Measurements from ENCODE around the gene CCDC146.

CCDC146 gene

GRCh38 chr7:77276120-77276519, 153.7 kb downstream of the CCDC146 start:
- peak; percentile 36 for DNase-seq (ENCODE audit: low read depth)
- no peak overlapping the region for H3K4me3 ChIP-seq (ENCODE audit: low read depth, low read length)
- TF ChIP-seq CTCF (conservative IDR thresholded peaks at IDR 0.05; ENCODE audit: low read depth, low read length): no peak

- no peak overlapping the region for H3K4me3 ChIP-seq (ENCODE audit: low read depth, low read length)
- no peak for TF ChIP-seq CTCF (conservative IDR thresholded peaks at IDR 0.05; ENCODE audit: low read depth, low read length)
- no peak for DNase-seq (ENCODE audit: low read depth)
Measured at GRCh38 chr7:77281780-77282478, 159.5 kb downstream of the CCDC146 start.

DNA sequence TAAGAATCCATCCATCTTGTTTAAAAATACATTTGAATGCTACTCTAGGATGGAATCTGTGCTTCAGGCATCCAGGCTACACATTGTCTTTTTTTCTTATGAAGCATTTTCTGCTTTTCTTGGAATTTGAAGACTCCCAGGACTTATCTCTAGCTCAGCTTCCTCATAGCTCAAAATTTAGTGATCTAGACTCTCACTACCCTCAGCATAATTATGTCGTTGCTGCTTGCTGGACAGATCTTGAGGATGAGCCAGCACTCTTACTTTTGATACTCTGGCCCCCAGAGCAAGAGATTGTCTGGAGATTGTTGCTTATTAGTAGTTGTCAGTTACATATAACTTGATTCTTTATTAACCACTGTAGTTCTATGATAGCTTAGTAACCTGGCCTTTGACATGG, 160.5 kb downstream of the CCDC146 start:
- no peak overlapping the region for H3K4me3 ChIP-seq (ENCODE audit: low read depth, low read length)
- no peak for TF ChIP-seq CTCF (conservative IDR thresholded peaks at IDR 0.05; ENCODE audit: low read depth, low read length)
- no peak for DNase-seq (ENCODE audit: low read depth)

DNA sequence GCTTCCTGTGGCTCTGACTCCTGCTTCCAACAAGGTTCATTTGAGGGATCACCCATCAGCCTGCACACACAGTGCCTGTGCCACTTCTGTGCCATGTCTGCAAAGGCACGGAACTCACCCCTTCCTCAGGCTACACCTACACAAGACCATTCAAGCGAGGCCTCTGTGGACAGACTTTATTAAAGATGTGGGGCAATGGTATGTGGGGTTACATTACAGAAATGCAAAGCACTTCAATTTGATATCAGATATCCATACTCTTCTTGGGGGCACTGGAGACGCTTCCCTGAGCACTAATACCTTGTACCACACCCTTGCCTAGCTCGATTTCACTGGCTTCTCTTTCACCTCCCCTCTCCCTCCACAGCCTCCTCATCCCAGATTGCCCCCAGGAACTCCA, 161.6 kb downstream of the CCDC146 start:
- no peak for TF ChIP-seq CTCF (conservative IDR thresholded peaks at IDR 0.05; ENCODE audit: low read depth, low read length)
- no peak for DNase-seq (ENCODE audit: low read depth)
- no peak overlapping the region for H3K4me3 ChIP-seq (ENCODE audit: low read depth, low read length)

GRCh38 chr7:77284616-77285015, 162.2 kb downstream of the CCDC146 start:
- TF ChIP-seq CTCF (conservative IDR thresholded peaks at IDR 0.05; ENCODE audit: low read depth, low read length): no peak
- no peak overlapping the region for H3K4me3 ChIP-seq (ENCODE audit: low read depth, low read length)
- DNase-seq (ENCODE audit: low read depth): no peak

- DNase-seq (ENCODE audit: low read depth): no peak
- no peak for TF ChIP-seq CTCF (conservative IDR thresholded peaks at IDR 0.05; ENCODE audit: low read depth, low read length)
- no peak overlapping the region for H3K4me3 ChIP-seq (ENCODE audit: low read depth, low read length)
Measured at GRCh38 chr7:77288676-77289320, 166.4 kb downstream of the CCDC146 start.

GRCh38 chr7:77289387-77289786, 167.0 kb downstream of the CCDC146 start:
- H3K4me3 ChIP-seq (ENCODE audit: low read depth, low read length): no peak overlapping the region
- TF ChIP-seq CTCF (conservative IDR thresholded peaks at IDR 0.05; ENCODE audit: low read depth, low read length): no peak
- DNase-seq (ENCODE audit: low read depth): no peak

Measured in choroid plexus epithelial cell (primary cell).